NK-92 (cell line): ENCODE data around the gene NPLOC4.
"Not testable (repeated sequence)": the region's sequence is repeated elsewhere in the genome, so short reads cannot be mapped to it uniquely, and the experiment has no call there.

Experiments
- DNase-seq: peaks from one replicate; lab custom pipeline; 2025; ENCODE audit not compliant: unreplicated experiment; lab: John Stamatoyannopoulos, UW

Gene NPLOC4

DNA sequence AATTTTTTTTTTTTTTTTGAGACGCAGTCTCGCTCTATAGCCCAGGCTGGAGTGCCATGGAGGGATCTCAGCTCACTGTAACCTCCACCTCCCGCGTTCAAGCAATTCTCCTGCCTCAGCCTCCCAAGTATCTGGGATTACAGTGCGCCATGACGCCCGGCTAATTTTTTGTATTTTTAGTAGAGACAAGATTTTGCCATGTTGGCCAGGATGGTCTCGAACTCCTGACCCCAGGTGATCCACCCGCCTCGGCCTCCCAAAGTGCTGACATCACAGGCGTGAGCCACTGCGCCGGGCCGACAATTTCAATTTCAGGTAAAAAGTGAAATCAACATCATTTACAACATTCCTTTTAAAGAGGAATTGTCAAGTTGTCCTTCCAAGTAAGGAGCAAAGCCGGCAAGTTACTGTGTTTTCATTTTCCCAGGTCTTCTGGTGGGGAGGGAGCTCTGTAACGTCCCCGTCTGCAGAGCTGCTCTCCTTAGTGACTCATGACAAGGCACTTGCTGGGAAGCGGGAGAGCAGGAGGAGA, 873 bp downstream of the NPLOC4 start:
- DNase-seq, result no peak

DNA sequence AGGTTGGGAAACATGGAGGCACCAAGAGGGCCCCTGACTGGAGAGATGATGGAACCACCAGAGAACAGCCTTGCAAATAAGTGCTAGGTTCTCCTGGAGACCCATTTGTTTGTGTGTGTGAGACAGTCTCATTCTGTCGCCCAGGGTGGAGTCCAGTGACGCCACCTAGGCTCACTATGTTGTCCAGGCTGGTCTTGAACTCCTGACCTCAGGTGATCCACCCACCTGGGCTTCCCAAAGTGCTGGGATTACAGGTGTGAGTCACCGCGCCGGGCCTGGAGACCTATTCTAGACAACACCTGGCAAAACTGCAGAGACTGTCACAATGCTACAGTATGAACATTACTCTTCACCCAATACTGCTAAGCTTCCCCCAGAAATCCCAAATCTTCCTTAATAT, 1.5 kb downstream of the NPLOC4 start:
- no peak for DNase-seq

DNA sequence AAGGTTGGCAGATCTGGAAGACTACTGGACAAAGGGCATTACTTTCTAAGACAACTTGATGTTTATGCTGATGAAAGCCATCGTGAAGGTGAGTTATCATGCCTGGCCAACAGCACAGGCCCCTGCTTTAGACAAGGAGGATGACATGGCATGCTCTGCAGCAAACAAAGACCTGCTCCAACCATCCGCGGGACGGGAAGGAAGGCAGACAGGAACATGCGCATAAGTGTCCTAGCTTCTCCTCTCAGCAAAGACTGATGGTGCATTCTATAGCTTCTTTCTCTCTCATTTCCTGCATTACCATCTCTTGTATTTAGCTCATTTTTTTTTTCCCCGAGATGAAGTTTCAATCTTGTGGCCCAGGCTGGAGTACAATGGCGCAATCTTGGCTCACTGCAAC, 5.4 kb downstream of the NPLOC4 start:
- DNase-seq, result no peak

DNA sequence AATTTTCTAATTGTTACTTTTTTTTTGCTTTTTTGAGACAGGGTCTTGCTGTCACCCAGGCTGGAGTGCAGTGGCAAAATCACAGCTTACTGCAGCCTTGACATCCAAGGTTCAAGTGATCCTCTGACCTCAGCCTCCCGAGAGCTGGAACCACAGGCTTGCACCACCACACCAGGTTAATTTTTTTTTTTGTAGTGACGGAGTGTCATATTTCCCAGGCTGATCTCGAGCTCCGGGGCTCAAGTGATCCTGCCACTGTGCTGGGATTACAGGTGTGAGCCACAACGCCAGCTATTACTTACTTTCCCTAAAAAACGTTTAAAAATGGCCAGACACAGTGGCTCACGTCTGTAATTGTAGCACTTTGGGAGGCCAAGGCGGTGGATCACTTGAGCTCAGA, 6.6 kb downstream of the NPLOC4 start:
- DNase-seq, result no peak

DNA sequence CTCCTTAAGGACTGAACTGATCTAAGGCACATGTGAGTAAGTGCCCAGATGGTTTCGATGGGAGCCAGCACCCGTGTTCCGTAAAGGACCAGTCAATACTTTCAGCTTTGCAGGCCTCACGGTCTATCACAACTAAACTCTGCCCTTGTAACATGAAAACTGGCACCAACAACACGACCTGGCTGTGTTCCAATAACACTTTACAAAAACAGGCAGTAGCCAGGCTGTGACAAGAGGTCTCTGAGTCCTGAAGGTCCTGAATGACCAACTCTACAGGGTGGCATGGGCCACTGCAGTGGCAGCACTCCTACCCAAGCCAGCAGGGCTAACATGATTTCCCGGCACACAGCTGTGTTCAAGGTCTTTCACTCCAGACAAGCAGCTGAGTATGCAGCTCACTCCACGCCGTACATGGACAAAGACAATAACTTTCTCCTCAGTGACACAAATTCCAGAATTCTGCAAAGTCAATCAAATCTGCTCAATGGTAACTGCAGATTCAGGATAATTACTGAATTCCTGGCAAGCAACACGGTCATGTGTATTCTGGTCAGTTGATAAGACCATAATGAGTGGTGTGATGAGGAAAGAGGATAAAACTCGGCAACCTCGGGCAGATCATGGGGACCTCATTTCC, 15.3 kb downstream of the NPLOC4 start:
- no peak for DNase-seq

DNA sequence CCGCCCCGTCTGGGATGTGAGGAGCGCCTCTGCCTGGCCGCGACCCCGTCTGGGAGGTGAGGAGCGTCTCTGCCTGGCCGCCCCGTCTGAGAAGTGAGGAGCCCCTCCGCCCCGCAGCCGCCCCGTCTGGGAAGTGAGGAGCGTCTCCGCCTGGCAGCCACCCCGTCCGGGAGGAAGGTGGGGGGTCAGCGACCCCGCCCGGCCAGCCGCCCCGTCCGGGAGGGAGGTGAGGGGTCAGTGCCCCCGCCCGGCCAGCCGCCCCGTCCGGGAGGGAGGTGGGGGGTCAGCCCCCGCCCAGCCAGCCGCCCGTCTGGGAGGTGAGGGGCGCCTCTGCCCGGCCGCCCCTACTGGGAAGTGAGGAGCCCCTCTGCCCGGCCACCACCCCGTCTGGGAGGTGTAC, 18.6 kb downstream of the NPLOC4 start:
- DNase-seq, result not testable (repeated sequence)

DNA sequence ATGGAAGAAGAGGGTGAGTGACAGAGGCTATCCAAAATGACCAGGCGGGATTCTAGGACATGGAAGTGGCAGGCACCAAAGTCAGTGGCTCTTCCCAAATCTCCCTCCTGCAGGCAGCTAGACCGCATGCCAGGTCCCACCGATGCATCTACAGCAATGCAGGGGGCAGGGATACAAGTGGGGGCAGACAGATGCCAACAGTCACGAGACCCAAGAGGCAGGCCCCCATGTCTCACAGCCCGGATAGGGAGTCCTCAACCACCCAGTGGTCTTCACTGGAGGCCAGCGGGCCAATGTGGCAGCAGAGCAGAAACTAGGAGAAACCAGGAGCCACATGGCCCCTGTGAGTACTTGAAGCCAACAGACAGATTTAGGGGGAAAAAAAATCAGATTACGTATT, 20.0 kb downstream of the NPLOC4 start:
- no peak for DNase-seq

DNA sequence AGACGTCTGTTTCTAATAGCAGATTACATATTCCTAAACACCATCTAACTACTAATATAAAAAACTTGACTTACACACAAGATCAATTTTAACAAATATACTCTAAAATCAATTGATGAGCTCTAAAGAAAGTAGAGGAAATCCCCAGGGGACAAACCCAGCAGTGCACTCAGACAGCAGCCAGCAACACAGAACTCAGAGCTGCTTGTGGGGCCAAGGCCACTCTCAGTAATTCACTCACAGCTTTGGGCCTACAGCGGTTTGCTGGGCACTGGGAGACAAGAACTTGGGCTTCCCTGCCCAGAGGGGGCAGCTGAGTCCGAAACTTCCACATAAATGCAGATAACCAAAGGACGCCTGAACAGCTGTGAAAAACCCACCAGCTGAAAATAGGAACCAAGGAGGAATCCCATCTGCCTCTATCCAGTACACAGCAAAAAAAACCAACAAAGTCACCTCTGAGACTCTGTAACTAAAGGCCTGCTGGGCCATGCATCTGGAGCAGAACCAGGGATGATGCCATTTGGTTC, 21.4 kb downstream of the NPLOC4 start:
- no peak for DNase-seq

DNA sequence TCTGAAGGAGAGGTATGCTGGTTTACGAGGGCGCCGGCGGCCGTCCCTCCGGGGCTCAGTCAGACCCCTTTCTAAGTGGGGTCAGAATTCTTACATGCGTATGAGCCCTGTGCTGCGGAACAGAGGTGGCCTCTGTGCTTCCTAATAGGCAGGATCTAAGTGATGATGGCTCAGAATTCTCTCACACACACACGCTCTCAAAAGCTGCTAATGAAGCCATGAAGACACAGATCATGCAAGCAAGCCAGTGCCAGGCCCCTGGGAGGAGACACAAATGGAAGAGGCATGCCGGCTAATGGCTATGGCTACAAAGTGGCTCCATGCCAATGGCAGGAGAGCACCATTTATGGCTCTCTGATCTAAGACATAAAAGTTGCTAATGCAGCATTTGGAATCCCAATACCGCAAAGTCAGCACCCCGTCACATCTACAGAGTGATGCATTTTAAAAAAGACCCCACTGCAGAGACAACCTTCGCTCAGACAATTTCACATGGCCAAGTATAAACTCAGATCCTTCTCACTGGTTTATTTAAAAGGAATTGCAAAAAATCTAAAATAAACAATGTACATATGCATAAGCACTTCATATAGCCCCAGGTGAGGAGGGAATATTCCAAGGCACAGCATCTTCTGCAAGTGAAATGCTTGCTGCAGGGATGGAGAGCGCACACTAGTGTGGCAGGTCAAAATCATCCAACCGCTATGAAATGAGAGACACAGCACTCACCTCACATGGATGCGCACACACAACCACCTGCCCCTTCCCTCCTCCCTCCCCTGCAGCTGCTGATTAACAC, 24.5 kb downstream of the NPLOC4 start:
- DNase-seq, result no peak

DNA sequence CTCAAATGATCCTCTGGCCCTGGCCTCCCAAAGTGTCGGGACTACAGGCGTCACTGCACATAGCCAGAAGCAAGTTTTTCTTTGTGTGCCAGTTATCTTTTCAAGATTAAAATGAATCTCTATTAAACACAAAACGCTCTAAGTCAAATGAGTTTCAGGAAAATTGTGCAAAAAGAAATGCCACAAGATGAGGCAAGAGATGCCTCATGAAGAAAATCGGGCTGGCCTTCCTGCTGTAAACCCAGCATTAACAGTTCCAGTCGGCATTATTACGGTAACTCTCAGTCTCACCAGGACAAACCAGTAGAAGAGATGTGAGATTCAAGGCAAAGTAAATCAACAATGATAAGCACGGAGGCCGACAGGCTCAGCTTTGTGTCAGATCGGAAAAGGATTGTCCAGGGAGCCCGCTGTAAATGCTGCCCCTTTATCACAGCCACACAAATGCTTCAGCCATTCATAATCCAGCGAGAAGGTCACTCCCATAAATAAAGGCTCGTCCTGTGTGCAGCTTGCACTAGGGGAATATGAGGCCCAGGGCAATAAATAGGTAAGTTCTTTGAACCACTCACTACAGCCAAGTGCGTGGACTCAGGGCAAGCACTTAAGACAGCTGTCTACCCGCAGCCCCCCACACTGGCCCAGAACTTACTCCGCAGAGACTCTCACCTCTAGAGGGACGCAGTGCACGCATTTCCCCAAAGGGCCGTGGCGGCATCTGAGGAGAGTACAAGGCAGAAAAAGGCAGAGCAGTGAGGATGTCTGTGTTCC, 27.2 kb downstream of the NPLOC4 start:
- DNase-seq, result no peak

DNA sequence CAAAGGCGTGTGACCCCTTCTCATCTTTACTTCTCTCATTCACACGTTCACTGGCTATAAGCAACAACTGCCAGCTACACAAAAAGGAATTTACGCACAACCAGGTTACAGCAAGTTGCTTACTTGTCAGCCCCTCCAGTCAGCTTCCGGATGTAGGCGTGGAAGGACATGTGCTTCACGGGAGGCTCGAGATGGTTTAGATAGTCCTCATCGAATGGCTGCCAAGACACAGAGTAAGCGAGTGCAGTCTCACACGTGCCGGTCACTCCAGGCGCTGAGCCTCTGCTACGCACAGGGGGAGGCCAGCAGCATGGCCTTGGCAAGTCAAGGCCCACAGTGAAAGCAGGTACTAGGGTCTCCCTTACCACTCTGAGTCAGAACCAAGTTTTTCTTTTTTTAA, 28.3 kb downstream of the NPLOC4 start:
- DNase-seq, result no peak

DNA sequence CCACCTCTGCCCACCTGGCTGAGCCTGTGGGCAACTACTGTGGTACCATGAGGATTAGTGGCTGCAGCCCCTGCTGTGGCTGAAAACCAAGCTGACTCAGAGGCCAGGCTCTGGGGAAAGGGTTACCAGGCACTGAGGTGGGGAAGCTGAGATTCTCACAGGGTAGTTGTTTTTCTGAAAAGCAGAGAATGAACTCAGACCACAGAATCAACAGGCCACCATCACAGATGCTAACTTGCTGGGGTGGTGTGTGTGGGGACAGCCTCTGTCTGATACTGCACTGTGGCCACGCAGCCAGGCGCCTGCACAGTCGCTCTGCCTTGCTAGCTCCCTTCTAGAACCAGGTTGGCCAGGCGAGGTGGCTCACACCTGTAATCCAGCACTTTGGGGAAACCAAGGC, 28.8 kb downstream of the NPLOC4 start:
- no peak for DNase-seq

DNA sequence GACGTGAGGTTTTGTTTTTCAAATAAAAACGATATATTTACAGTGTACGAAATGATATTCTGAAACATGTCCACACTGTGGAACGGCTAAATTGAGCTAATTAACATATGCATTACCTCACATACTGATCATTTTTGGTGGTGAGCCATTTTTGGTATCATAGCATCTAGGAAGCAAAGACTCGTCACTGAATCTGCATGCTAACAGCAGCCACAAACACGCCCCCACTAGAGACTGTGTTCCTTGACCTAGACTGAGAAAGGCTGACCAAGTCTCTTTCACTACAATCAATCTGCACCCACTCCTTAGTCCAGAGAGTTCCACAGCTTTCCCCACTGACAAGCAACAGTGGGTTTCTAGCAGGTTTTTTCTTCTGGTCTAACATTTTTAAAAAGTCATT, 29.5 kb downstream of the NPLOC4 start:
- DNase-seq, result no peak

DNA sequence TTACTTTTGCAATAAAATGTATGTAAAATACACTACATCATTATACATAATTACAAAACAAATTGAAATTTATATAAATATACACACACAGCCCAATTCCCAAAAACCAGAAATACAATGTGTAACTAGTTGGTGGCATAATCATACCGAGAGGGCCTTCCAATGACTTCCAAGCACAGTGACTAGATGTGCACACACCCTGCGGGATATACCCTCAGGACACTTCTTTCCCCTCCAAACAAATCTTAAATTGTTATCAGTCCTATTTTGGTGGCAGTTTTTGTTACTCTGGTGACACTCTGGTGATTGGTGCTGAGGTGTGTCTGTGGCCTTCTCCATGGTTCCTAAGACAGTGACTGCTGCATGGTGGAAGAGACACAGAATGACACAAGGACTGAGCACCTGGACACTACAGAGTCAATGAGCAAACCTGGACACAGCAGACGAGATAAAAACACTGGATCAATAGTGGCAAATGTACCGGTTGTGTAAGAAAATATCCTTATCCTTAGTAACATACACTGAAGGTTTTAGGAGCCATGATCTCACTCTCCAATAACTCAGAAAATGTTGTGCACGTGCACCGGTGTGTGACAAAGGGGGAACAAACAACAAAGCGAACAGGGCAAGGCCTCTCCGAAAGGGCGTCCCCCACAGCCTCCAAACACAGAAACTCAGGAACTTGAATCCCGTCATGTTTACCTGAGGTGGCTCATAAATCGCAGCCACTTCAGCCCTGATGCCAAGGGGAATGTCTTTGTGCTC, 32.9 kb downstream of the NPLOC4 start:
- DNase-seq, result no peak

DNA sequence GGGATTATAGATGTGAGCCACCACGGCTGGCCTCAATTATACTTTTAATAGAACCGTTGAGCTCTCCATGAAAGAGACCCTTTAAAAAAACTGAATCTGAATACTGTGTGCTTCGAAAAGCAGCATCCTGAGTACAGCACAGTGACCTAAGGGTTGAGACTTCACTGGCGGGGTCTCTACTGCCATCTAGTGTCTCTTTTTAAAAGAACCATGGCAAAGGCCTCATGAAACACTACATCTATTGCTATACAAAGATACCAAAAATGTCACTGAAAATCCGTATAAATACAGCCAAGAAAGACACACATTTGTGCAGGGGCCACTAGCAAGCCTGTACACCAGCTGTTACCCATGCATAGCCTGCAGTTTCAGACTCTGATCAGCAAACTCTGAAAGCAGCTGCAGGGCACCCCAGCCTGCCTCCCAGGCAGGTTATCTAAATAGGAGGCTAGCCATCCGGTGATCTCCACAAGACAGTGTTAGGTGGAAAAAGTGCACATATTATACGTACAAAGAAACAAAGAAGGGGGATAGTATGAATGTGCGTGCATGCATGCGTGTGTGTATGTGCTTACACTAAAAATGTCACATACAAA, 35.3 kb downstream of the NPLOC4 start:
- DNase-seq, result no peak

DNA sequence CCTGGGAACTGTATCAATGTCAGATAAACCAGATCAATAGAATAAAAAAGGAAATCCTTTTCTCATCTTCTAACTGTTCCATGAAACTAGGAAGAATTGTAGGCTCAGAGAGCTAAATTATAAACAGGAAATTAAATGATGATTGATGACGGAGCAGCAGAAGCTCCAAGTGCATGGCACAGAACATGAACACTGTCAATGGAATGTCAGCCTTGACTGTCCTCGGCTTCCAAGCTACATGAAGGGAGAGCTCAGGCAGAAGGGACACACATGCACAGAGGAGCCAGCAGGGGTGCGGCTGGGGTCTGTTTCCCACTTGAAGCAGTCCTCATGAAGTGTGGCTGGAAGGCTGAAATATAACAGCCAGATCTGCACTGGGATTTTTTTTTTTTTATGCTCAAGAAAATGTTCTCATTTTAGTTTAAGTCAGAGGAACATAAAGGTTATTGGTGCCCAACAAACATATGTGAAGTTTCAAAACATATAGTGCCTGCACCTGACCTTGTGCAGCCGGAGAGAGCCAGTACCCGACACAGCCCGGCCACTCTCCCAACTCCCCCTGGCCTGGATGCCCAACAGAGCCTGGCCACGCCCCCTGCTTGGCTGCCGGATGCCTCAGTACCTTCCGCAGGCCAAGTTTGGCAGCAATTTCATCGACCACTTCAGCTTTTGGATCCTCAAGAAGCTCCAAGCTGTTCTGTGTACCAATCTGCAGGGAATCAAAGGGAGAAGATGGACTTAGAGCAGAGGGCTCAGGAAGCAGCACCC, 37.0 kb downstream of the NPLOC4 start:
- DNase-seq, result no peak

DNA sequence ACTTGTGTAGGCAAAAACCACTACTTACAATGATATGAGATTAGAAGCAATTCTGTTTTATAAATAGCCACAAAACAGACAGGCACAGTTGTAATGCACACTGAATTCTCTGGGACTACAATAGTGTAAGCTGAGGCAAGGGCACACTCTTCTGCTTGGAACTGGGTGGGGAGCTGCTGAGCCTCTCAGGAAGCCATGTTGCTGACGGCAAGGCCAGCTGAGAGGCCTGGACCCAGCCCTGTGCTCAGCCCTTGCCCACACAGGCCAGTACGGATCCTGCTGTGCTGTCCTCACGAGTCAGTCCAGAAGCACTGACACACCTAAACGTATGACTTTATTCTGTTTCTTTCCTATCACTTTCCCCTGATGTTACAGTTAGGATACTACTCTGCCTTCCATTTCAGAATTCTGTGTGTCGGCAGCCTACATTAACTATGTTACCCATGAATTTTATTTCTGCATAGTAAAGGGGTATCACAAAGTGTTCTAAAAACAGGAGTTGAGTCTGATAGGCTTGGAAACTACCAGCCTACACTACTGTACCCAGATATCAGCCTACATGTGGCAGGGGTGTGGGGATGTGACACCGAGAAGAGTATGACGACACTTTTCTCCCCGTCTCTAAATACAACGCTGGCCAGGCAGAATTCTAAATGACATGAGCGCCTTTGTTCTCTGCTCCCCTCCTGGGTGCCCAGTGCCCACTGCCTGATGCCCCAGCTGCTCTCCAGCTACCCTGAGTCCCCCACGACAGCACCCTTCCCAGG, 43.6 kb downstream of the NPLOC4 start:
- DNase-seq, result no peak

DNA sequence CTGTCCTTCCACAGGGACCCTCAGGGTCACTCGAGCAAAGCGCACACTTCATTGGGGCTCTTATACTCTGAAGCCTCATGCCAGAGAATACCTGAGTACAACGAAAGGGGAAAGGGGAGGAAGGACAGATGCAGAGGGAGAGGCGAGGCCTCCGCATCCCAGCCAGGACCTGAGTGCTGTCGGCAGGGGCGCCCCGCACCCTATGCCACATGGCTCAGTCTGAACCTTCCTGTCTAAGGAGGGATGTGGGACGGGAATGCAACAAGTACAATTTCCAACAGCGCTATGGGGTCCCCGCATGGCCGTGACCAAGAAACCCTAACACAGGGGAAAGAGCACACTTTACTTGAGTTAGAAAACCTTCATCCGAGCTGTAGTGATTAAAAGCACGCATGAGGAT, 44.9 kb downstream of the NPLOC4 start:
- no peak for DNase-seq

DNA sequence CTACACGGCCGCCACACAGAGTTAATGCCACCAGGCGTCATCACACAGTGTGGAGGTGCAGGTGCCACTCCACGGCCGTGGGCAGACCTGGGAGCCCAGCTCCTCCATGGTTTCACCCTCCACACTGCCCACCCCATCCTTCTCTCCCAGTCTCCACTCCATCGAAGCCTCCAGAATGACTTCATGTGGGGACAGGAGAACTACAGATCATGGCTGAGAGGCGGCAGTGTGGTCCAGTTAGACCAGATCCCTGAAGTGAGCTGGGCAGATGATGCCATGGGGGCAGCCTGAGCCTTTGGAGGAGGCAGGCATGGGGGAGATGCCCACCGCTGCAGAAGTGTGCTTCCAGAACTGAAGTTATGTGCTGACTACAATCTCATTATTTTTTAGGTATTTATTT, 46.8 kb downstream of the NPLOC4 start:
- DNase-seq, result no peak
